ENCODE data around the gene DNAJB13.

Gene DNAJB13

DNA sequence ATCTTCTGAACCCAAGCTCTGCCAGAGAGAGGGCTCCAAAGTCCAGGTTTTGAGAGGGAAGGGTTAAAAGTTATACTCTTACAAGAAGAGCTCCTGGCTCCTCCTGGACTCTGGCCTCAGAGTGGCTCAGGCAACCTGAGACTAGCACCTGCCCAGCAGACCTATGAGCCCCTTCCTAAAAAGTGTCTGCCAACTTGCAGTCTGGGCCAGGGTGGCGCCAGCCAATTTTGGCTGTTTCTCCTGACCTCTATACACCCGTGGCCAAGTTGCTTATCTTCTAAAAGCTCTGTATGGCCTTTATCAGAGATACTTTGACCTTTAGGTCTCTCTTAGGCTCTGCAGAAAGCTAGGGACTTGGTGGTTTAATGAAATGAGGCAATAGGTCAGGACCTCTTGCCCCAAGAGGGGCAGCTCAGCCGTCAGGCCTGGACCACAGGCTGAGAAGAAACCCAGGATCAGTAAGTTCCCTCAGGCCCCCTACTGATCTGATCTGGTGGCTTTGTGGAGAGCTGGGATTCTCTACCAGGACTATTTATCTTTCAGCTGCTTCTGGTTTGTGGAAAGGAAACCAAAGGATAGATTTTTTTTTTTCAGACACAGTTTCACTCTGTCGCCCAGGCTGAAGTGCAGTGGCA is 68.4 kb downstream of the DNAJB13 start:
- no peak for ATAC-seq
- no peak for TF ChIP-seq PPARA (CRISPR knock-in tag; IDR thresholded peaks at IDR 0.05; ENCODE audit: borderline replicate concordance)
- no peak for TF ChIP-seq GLIS3 (CRISPR knock-in tag; IDR thresholded peaks at IDR 0.05)
- TF ChIP-seq, protein P1, sequence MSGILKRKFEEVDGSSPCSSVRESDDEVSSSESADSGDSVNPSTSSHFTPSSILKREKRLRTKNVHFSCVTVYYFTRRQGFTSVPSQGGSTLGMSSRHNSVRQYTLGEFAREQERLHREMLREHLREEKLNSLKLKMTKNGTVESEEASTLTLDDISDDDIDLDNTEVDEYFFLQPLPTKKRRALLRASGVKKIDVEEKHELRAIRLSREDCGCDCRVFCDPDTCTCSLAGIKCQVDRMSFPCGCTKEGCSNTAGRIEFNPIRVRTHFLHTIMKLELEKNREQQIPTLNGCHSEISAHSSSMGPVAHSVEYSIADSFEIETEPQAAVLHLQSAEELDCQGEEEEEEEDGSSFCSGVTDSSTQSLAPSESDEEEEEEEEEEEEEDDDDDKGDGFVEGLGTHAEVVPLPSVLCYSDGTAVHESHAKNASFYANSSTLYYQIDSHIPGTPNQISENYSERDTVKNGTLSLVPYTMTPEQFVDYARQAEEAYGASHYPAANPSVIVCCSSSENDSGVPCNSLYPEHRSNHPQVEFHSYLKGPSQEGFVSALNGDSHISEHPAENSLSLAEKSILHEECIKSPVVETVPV (CRISPR knock-in tag; IDR thresholded peaks at IDR 0.05), result no peak
- TF ChIP-seq, protein P2, sequence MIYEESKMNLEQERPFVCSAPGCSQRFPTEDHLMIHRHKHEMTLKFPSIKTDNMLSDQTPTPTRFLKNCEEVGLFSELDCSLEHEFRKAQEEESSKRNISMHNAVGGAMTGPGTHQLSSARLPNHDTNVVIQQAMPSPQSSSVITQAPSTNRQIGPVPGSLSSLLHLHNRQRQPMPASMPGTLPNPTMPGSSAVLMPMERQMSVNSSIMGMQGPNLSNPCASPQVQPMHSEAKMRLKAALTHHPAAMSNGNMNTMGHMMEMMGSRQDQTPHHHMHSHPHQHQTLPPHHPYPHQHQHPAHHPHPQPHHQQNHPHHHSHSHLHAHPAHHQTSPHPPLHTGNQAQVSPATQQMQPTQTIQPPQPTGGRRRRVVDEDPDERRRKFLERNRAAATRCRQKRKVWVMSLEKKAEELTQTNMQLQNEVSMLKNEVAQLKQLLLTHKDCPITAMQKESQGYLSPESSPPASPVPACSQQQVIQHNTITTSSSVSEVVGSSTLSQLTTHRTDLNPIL (CRISPR knock-in tag; IDR thresholded peaks at IDR 0.05; ENCODE audit: low read depth), result no peak
- TF ChIP-seq, protein P3, sequence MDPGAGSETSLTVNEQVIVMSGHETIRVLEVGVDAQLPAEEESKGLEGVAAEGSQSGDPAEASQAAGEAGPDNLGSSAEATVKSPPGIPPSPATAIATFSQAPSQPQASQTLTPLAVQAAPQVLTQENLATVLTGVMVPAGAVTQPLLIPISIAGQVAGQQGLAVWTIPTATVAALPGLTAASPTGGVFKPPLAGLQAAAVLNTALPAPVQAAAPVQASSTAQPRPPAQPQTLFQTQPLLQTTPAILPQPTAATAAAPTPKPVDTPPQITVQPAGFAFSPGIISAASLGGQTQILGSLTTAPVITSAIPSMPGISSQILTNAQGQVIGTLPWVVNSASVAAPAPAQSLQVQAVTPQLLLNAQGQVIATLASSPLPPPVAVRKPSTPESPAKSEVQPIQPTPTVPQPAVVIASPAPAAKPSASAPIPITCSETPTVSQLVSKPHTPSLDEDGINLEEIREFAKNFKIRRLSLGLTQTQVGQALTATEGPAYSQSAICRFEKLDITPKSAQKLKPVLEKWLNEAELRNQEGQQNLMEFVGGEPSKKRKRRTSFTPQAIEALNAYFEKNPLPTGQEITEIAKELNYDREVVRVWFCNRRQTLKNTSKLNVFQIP (CRISPR knock-in tag; IDR thresholded peaks at IDR 0.05; ENCODE audit: borderline replicate concordance, low read depth), result no peak
- no peak for TF ChIP-seq ZNF565 (CRISPR knock-in tag; conservative IDR thresholded peaks at IDR 0.05; ENCODE audit: low read depth)
- TF ChIP-seq ZC3H10 (CRISPR knock-in tag; IDR thresholded peaks at IDR 0.05), result no peak
- no peak for TF ChIP-seq CSDC2 (CRISPR knock-in tag; IDR thresholded peaks at IDR 0.05)
- TF ChIP-seq SNAI2 (CRISPR knock-in tag; IDR thresholded peaks at IDR 0.05), result no peak
- TF ChIP-seq TCF4 (CRISPR knock-in tag; IDR thresholded peaks at IDR 0.05; ENCODE audit: borderline replicate concordance), result no peak
- TF ChIP-seq RARB (CRISPR knock-in tag; IDR thresholded peaks at IDR 0.05), result no peak
- TF ChIP-seq, protein P4, sequence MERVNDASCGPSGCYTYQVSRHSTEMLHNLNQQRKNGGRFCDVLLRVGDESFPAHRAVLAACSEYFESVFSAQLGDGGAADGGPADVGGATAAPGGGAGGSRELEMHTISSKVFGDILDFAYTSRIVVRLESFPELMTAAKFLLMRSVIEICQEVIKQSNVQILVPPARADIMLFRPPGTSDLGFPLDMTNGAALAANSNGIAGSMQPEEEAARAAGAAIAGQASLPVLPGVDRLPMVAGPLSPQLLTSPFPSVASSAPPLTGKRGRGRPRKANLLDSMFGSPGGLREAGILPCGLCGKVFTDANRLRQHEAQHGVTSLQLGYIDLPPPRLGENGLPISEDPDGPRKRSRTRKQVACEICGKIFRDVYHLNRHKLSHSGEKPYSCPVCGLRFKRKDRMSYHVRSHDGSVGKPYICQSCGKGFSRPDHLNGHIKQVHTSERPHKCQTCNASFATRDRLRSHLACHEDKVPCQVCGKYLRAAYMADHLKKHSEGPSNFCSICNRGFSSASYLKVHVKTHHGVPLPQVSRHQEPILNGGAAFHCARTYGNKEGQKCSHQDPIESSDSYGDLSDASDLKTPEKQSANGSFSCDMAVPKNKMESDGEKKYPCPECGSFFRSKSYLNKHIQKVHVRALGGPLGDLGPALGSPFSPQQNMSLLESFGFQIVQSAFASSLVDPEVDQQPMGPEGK (CRISPR knock-in tag; IDR thresholded peaks at IDR 0.05; ENCODE audit: borderline replicate concordance), result no peak
- no peak for TF ChIP-seq ZNF8 (CRISPR knock-in tag; IDR thresholded peaks at IDR 0.05)
- TF ChIP-seq, protein P5, sequence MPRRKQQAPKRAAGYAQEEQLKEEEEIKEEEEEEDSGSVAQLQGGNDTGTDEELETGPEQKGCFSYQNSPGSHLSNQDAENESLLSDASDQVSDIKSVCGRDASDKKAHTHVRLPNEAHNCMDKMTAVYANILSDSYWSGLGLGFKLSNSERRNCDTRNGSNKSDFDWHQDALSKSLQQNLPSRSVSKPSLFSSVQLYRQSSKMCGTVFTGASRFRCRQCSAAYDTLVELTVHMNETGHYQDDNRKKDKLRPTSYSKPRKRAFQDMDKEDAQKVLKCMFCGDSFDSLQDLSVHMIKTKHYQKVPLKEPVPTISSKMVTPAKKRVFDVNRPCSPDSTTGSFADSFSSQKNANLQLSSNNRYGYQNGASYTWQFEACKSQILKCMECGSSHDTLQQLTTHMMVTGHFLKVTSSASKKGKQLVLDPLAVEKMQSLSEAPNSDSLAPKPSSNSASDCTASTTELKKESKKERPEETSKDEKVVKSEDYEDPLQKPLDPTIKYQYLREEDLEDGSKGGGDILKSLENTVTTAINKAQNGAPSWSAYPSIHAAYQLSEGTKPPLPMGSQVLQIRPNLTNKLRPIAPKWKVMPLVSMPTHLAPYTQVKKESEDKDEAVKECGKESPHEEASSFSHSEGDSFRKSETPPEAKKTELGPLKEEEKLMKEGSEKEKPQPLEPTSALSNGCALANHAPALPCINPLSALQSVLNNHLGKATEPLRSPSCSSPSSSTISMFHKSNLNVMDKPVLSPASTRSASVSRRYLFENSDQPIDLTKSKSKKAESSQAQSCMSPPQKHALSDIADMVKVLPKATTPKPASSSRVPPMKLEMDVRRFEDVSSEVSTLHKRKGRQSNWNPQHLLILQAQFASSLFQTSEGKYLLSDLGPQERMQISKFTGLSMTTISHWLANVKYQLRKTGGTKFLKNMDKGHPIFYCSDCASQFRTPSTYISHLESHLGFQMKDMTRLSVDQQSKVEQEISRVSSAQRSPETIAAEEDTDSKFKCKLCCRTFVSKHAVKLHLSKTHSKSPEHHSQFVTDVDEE (CRISPR knock-in tag; IDR thresholded peaks at IDR 0.05), result no peak
- no peak for TF ChIP-seq ARNTL (CRISPR knock-in tag; IDR thresholded peaks at IDR 0.05; ENCODE audit: borderline replicate concordance, low read depth)
- TF ChIP-seq OSR1 (CRISPR knock-in tag; IDR thresholded peaks at IDR 0.05), result no peak
- TF ChIP-seq ESRRG (CRISPR knock-in tag; IDR thresholded peaks at IDR 0.05), result no peak
- no peak for TF ChIP-seq BACH2 (CRISPR knock-in tag; IDR thresholded peaks at IDR 0.05; ENCODE audit: borderline replicate concordance)
- TF ChIP-seq ZFP30 (CRISPR knock-in tag; IDR thresholded peaks at IDR 0.05), result no peak
- no peak for TF ChIP-seq TOX (CRISPR knock-in tag; IDR thresholded peaks at IDR 0.05; ENCODE audit: borderline replicate concordance)

DNA sequence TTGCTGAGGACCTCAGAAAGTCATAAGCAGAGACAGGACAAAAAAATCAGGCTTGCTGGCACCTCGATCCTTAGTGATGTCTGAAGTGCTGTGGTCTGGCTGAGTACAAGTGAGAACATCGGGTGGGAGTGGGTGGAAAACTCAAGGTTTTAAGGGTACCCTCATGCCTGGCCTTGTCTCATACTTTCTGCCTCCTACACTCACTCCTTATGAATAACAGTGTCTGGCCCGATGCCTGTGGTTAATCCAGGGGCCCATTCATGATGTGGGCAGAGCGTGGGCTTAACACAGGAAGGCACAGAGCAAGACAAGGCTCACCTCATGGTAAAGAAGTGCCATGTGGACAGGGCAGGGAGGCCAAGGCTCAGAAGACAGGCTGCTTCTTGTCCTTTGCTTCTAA is 69.0 kb downstream of the DNAJB13 start:
- ATAC-seq, result no peak
- TF ChIP-seq, protein P4 (CRISPR knock-in tag; IDR thresholded peaks at IDR 0.05; ENCODE audit: borderline replicate concordance), result no peak
- TF ChIP-seq CSDC2 (CRISPR knock-in tag; IDR thresholded peaks at IDR 0.05) (no peak), OSR1 (CRISPR knock-in tag; IDR thresholded peaks at IDR 0.05) (no peak), BACH2 (CRISPR knock-in tag; IDR thresholded peaks at IDR 0.05; ENCODE audit: borderline replicate concordance) (no peak), TOX (CRISPR knock-in tag; IDR thresholded peaks at IDR 0.05; ENCODE audit: borderline replicate concordance) (no peak), ZNF70 (CRISPR knock-in tag; IDR thresholded peaks at IDR 0.05) (no peak), PPARA (CRISPR knock-in tag; IDR thresholded peaks at IDR 0.05; ENCODE audit: borderline replicate concordance) (no peak), GLIS3 (CRISPR knock-in tag; IDR thresholded peaks at IDR 0.05) (no peak), ISL1 (CRISPR knock-in tag; IDR thresholded peaks at IDR 0.05) (no peak), RARB (CRISPR knock-in tag; IDR thresholded peaks at IDR 0.05) (no peak), SNAI2 (CRISPR knock-in tag; IDR thresholded peaks at IDR 0.05) (no peak), ZFP30 (CRISPR knock-in tag; IDR thresholded peaks at IDR 0.05) (no peak), ZNF565 (CRISPR knock-in tag; conservative IDR thresholded peaks at IDR 0.05; ENCODE audit: low read depth) (no peak), ARNTL (CRISPR knock-in tag; IDR thresholded peaks at IDR 0.05; ENCODE audit: borderline replicate concordance, low read depth) (no peak)
- TF ChIP-seq, protein P1 (CRISPR knock-in tag; IDR thresholded peaks at IDR 0.05), result no peak
- TF ChIP-seq, protein P2 (CRISPR knock-in tag; IDR thresholded peaks at IDR 0.05; ENCODE audit: low read depth), result no peak

All from SK-N-SH treated with all-trans-retinoic acid at 6 μM for 48 hours (cell line).